IMR-90 (cell line): Measurements from ENCODE around the gene PALLD. TPM values are rescaled to one million over a fixed set of nuclear protein-coding genes. Genes with fewer than 3 reads are reported as not detected.

Experiments used
- ATAC-seq: fragments of 200-7000 bp; cut with Tn5 transposase; 2 replicates; pipeline ENCODE4 v1.9.1; 2020; ENCODE audit warnings: low read depth, mild to moderate bottlenecking, moderate library complexity
- BruUV-seq: library from RNA; stranded (reverse); fragments of 400-500 nt; replicated peaks from 2 replicates; lab custom pipeline; 2021; lab: Mats Ljungman, UMichigan
- CTCF ChIA-PET: fragments of 300-600 bp; formaldehyde crosslinking; extraction: SDS; loops from one replicate; lab custom pipeline; 2021; ENCODE audit warnings: antibody characterized with exemption; lab: Yijun Ruan, JAX
- POLR2A ChIA-PET: fragments of 300-600 bp; sonication (Branson Sonifier 250); formaldehyde crosslinking; loops from one replicate; lab custom pipeline; 2022; ENCODE audit warnings: antibody characterized with exemption; ENCODE audit not compliant: unreplicated experiment; lab: Charles Lee
- DNase-seq: peaks from one replicate; pipeline ENCODE4 v3.0.0; 2013
- H2AFZ ChIP-seq: replicated peaks from 2 replicates; pipeline ENCODE3; 2013; ENCODE audit warnings: low read length, mild to moderate bottlenecking; ENCODE audit not compliant: poor library complexity
- H2AK5ac ChIP-seq: 2 replicates; pipeline ENCODE4 v1.6.1; 2013; ENCODE audit warnings: low read depth, low read length, inconsistent platforms
- H2AK9ac ChIP-seq: replicated peaks from 2 replicates; pipeline ENCODE3; 2013; ENCODE audit warnings: mild to moderate bottlenecking, low read depth, low read length, moderate library complexity; ENCODE audit not compliant: poor library complexity
- H2BK120ac ChIP-seq: 2 replicates; pipeline ENCODE4 v1.6.1; 2013; ENCODE audit warnings: low read depth, low read length, inconsistent platforms
- H2BK15ac ChIP-seq: 3 replicates; pipeline ENCODE4 v1.6.1; 2013; ENCODE audit warnings: low read depth, low read length, inconsistent platforms
- H2BK20ac ChIP-seq: 2 replicates; pipeline ENCODE4 v1.6.1; 2013; ENCODE audit warnings: low read depth, mild to moderate bottlenecking, inconsistent platforms, low read length, moderate library complexity
- H2BK5ac ChIP-seq: 2 replicates; pipeline ENCODE4 v1.6.1; 2013; ENCODE audit warnings: mild to moderate bottlenecking, low read depth, low read length, inconsistent platforms; ENCODE audit not compliant: poor library complexity, severe bottlenecking
- H3K14ac ChIP-seq: replicated peaks from 2 replicates; pipeline ENCODE4 v1.6.1; 2013; ENCODE audit warnings: low read depth, low read length, inconsistent platforms
- H3K18ac ChIP-seq: 2 replicates; pipeline ENCODE4 v1.6.1; 2013; ENCODE audit warnings: low read depth, low read length, control low read depth
- H3K23ac ChIP-seq: 2 replicates; pipeline ENCODE4 v1.6.1; 2013; ENCODE audit warnings: low read depth, low read length, inconsistent platforms
- H3K27ac ChIP-seq: 2 replicates; pipeline ENCODE4 v1.5.1; 2013; ENCODE audit warnings: mild to moderate bottlenecking, control low read depth, low read length; ENCODE audit not compliant: insufficient read depth
- H3K27me3 ChIP-seq: 2 replicates; pipeline ENCODE4 v1.6.1; 2013; ENCODE audit warnings: low read length; ENCODE audit not compliant: control insufficient read depth, insufficient read depth
- H3K36me3 ChIP-seq: 2 replicates; pipeline ENCODE4 v1.6.1; 2013; ENCODE audit warnings: low read length, mixed read lengths; ENCODE audit not compliant: control insufficient read depth, insufficient read depth
- H3K4ac ChIP-seq: 2 replicates; pipeline ENCODE4 v1.6.1; 2013; ENCODE audit warnings: low read depth, low read length, inconsistent platforms
- H3K4me1 ChIP-seq: 2 replicates; pipeline ENCODE4 v1.6.1; 2013; ENCODE audit warnings: low read length, mixed read lengths; ENCODE audit not compliant: control insufficient read depth, insufficient read depth
- H3K4me2 ChIP-seq: 2 replicates; pipeline ENCODE4 v1.6.1; 2013; ENCODE audit warnings: low read depth, mild to moderate bottlenecking, control low read depth, low read length, moderate library complexity
- H3K4me3 ChIP-seq: 2 replicates; pipeline ENCODE4 v1.5.1; 2013; ENCODE audit warnings: low read depth, mild to moderate bottlenecking, control low read depth, low read length, moderate library complexity; ENCODE audit not compliant: insufficient read depth
- H3K56ac ChIP-seq: 2 replicates; pipeline ENCODE4 v1.6.1; 2013; ENCODE audit warnings: low read length, inconsistent platforms; ENCODE audit not compliant: insufficient read depth; ENCODE audit errors: extremely low read depth
- H3K79me1 ChIP-seq, 2 experiments: 2 replicates each; pipeline ENCODE4 v1.6.1; 2013; ENCODE audit warnings: low read length in 2 of 2, inconsistent platforms in 1 of 2, low read depth in 1 of 2
- H3K9ac ChIP-seq: 2 replicates; pipeline ENCODE4 v1.6.1; 2013; ENCODE audit warnings: low read depth, low read length, control low read depth
- H3K9me1 ChIP-seq: 2 replicates; pipeline ENCODE4 v1.6.1; 2013; ENCODE audit warnings: low read length, inconsistent platforms; ENCODE audit not compliant: insufficient read depth
- H3K9me3 ChIP-seq: 2 replicates; pipeline ENCODE4 v1.6.1; 2013; ENCODE audit warnings: low read length; ENCODE audit not compliant: control insufficient read depth, insufficient read depth
- H4K20me1 ChIP-seq: 2 replicates; pipeline ENCODE4 v1.6.1; 2013; ENCODE audit warnings: low read length, inconsistent platforms; ENCODE audit not compliant: insufficient read depth
- H4K5ac ChIP-seq: 2 replicates; pipeline ENCODE4 v1.6.1; 2013; ENCODE audit warnings: mild to moderate bottlenecking, low read depth, low read length, control low read depth
- H4K8ac ChIP-seq, 2 experiments: 2 replicates each; pipeline ENCODE4 v1.6.1; 2013; ENCODE audit warnings: low read depth in 2 of 2, low read length in 2 of 2, control low read depth in 1 of 2, inconsistent platforms in 1 of 2
- H4K91ac ChIP-seq: 2 replicates; pipeline ENCODE4 v1.6.1; 2013; ENCODE audit warnings: low read depth, low read length, inconsistent platforms; ENCODE audit not compliant: insufficient read depth
- BHLHE40 ChIP-seq: fragments of 150-350 bp; IDR thresholded peaks from 2 replicates; pipeline ENCODE4 v1.6.1; 2016; ENCODE audit warnings: mild to moderate bottlenecking, low read depth, low read length
- CEBPB ChIP-seq: IDR thresholded peaks from 2 replicates; pipeline ENCODE4 v1.6.1; 2012; ENCODE audit warnings: low read depth, low read length, improper control_type of control experiment
- CHD1 ChIP-seq: IDR thresholded peaks from 2 replicates; pipeline ENCODE4 v1.6.1; 2012; ENCODE audit warnings: low read depth, low read length, improper control_type of control experiment
- MAFK ChIP-seq: IDR thresholded peaks from 2 replicates; pipeline ENCODE4 v1.6.1; 2012; ENCODE audit warnings: low read depth, low read length, improper control_type of control experiment
- MAZ ChIP-seq: IDR thresholded peaks from 2 replicates; pipeline ENCODE4 v1.6.1; 2012; ENCODE audit warnings: low read depth, mild to moderate bottlenecking, low read length, improper control_type of control experiment, moderate library complexity, borderline replicate concordance
- NFE2L2 ChIP-seq: fragments of 150-350 bp; IDR thresholded peaks from 2 replicates; pipeline ENCODE4 v1.6.1; 2016; ENCODE audit warnings: low read depth, mild to moderate bottlenecking, low read length
- POLR2A ChIP-seq: IDR thresholded peaks from 2 replicates; pipeline ENCODE4 v1.6.1; 2012; ENCODE audit warnings: mild to moderate bottlenecking, low read depth, low read length
- RAD21 ChIP-seq: IDR thresholded peaks from 2 replicates; pipeline ENCODE4 v1.6.1; 2012; ENCODE audit warnings: low read length, improper control_type of control experiment
- RCOR1 ChIP-seq: IDR thresholded peaks from 2 replicates; pipeline ENCODE4 v1.6.1; 2012; ENCODE audit warnings: mild to moderate bottlenecking, low read length, improper control_type of control experiment; ENCODE audit not compliant: insufficient replicate concordance
- SMC3 ChIP-seq: fragments of 150-350 bp; IDR thresholded peaks from 2 replicates; pipeline ENCODE4 v1.6.1; 2016; ENCODE audit warnings: low read depth, mild to moderate bottlenecking, antibody characterized with exemption, low read length, moderate library complexity
- WGBS, 2 experiments: methylation state at CpG; one replicate each; pipeline versions ENCODE4 v1.1.5 to v1.1.7; 2013; ENCODE audit warnings: missing lambda C conversion rate in 2 of 2; ENCODE audit not compliant: insufficient read length in 1 of 2; ENCODE audit errors: extremely low coverage in 2 of 2; 5-methylcytosine and 5-hydroxymethylcytosine counted together
- dilution Hi-C: fragments of 300-500 bp; cut with HindIII; formaldehyde crosslinking; loops from one replicate; pipeline ENCODE4 v1.14.3; 2018; ENCODE audit warnings: low sequenced_read_pairs; ENCODE audit not compliant: unreplicated experiment
- in situ Hi-C: fragments of 300-500 bp; cut with MboI; formaldehyde crosslinking; loops from 3 replicates; pipeline ENCODE4 v1.14.3; 2019; ENCODE audit warnings: low sequenced_read_pairs, inconsistent platforms, mixed read lengths
- intact Hi-C: fragments of 100-400 bp; cut with micrococcal nuclease; formaldehyde crosslinking; loops from 2 replicates; pipeline ENCODE4 v1.10.0; 2022
- polyA plus RNA-seq, 3 experiments: library from polyadenylated mRNA; depleted of rRNA; stranded (reverse); fragments of >200 nt; gene quantifications; 2 replicates each; pipeline ENCODE4 v1.2.3, GENCODE V29; 2012; ENCODE audit warnings: low replicate concordance in 1 of 3
- total RNA-seq: library from RNA; depleted of rRNA; stranded (reverse); fragments of >200 nt; gene quantifications from 2 replicates; pipeline ENCODE4 v1.2.3, GENCODE V29; 2012
- TF ChIP-seq, protein P1 (sequence below): fragments of 150-350 bp; IDR thresholded peaks from 2 replicates; pipeline ENCODE4 v1.6.1; 2017; ENCODE audit warnings: mild to moderate bottlenecking, antibody characterized with exemption, low read length, low read depth
- TF ChIP-seq, protein P2 (sequence below): fragments of 150-350 bp; IDR thresholded peaks from 2 replicates; pipeline ENCODE4 v1.6.1; 2016; ENCODE audit warnings: low read depth, mild to moderate bottlenecking, low read length, moderate library complexity, borderline replicate concordance

PALLD gene
- total and polyA plus RNA-seq, 2 of the 4 experiments (the other 2 are of a cell fraction): 91.0 to 91.9 TPM

DNA sequence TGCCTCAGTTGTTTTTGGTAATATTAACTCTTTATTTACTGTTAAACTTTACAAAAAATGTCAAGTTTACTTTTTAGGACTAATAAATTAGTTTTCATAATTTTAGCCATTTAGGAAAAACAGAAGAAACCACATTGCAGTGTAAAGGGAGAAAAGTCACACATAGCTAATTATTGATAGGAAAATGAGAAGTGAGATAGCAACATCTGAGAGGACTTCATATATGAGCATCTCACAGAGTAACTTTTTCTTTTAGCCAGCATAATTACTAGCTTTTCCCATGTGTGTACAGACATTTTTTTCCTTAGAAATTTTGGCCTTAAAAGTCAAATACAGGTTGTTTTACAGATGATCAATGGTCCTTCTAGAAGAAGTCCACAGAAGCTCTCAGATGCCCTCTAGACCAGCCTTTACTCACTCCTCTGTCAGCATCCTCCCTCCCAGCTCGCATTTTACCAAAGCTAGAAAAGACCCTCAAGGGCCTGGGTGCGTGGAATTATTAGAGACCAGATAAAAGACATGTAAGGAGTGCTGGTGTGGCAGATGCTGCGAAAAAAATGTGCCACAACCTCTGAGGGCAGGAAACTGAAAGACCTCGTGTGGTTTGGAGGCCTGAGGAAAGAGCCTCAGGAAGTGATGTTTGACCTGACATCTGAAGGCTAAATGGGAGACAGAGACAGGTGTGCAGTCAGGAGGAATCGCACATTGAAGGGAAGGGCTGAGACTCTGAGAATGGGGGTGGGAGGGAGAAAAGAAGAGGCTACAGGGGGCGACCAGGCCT, 356.3 kb downstream of the PALLD start:
- Histone ChIP-seq H3K9me1 (peaks cover 22% of the 10 kb centered on the region), H3K9ac (no peak overlapping the region), H3K14ac (peak overlapping the region; percentile 65; the same call in 1 of the 2 replicates), H2BK5ac (no peak overlapping the region), H4K8ac (peak overlapping the region in 1 of 2 experiments; percentile 15; a peak in 2 of 4 replicates), H4K91ac (no peak overlapping the region; the same call in 1 of the 2 replicates), H2BK15ac (peak overlapping the region; percentile 20; the same call in 1 of the 3 replicates), H3K27me3 (no peaks in the 10 kb centered on the region), H2AK5ac (peak overlapping the region; percentile 66; the same call in 1 of the 2 replicates), H4K5ac (peak overlapping the region; percentile 21; the same call in 1 of the 2 replicates), H2AK9ac (no peak overlapping the region), H3K4me2 (no peak overlapping the region), H3K79me1 (peaks cover 30 to 75% of the 10 kb centered on the region in 2 experiments), H3K4ac (peak overlapping the region; percentile 72), H4K20me1 (peaks cover 52% of the 10 kb centered on the region), H3K36me3 (peaks cover 26% of the 10 kb centered on the region), H3K9me3 (peaks cover 5% of the 10 kb centered on the region; the same call in 1 of the 2 replicates), H3K27ac (peak overlapping the region; percentile 15; the same call in 1 of the 2 replicates), H2AFZ (no peak overlapping the region), H3K4me3 (no peak overlapping the region), H3K56ac (peak overlapping the region; percentile 3; the same call in 1 of the 2 replicates), H3K4me1 (peaks cover 23% of the 10 kb centered on the region), H2BK20ac (no peak overlapping the region), H3K23ac (peak overlapping the region; percentile 11; the same call in 1 of the 2 replicates), H3K18ac (no peak overlapping the region), H2BK120ac (peak overlapping the region; percentile 78; the same call in 1 of the 2 replicates)
- ChIA-PET CTCF (no interaction called here), POLR2A (interaction anchor here (0.5 kb wide), 1 partner anchor 228 kb away, joined by 3 read pairs; no protein-coding TSS in a partner anchor)
- intact Hi-C loops: no loop called here
- 83% methylated on average over 5 of the region's 6 CpGs; no CpG with 5 or more reads in 1 of the 2 experiments for WGBS, 2 experiments
- dilution Hi-C loops: no loop called here
- ATAC-seq (no peak), DNase-seq (no peak)
- no peak for TF ChIP-seq MAZ
- TF ChIP-seq, protein P1, sequence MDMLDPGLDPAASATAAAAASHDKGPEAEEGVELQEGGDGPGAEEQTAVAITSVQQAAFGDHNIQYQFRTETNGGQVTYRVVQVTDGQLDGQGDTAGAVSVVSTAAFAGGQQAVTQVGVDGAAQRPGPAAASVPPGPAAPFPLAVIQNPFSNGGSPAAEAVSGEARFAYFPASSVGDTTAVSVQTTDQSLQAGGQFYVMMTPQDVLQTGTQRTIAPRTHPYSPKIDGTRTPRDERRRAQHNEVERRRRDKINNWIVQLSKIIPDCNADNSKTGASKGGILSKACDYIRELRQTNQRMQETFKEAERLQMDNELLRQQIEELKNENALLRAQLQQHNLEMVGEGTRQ: no peak
- TF ChIP-seq RCOR1: no peak
- no peak for TF ChIP-seq RAD21
- TF ChIP-seq MAFK: no peak
- no peak for TF ChIP-seq CHD1
- TF ChIP-seq BHLHE40: no peak
- TF ChIP-seq CEBPB: no peak
- TF ChIP-seq, protein P2, sequence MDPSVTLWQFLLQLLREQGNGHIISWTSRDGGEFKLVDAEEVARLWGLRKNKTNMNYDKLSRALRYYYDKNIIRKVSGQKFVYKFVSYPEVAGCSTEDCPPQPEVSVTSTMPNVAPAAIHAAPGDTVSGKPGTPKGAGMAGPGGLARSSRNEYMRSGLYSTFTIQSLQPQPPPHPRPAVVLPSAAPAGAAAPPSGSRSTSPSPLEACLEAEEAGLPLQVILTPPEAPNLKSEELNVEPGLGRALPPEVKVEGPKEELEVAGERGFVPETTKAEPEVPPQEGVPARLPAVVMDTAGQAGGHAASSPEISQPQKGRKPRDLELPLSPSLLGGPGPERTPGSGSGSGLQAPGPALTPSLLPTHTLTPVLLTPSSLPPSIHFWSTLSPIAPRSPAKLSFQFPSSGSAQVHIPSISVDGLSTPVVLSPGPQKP: no peak
- no peak for TF ChIP-seq NFE2L2
- TF ChIP-seq SMC3: no peak
- no peak for TF ChIP-seq POLR2A
- BruUV-seq: no TSS peak
- in situ Hi-C loops: no loop called here
